Naive thymus-derived CD4-positive, alpha-beta T cell (primary cell): ENCODE measurements around the gene MSRB1. TPM values are rescaled to one million over a fixed set of nuclear protein-coding genes. Genes with fewer than 3 reads are reported as not detected.
A peak's percentile ranks its signal among the peaks of the same experiment; 100 is the strongest.

Experiments
- ATAC-seq: fragments of 150-1000 bp; cut with Tn5 transposase; 2 replicates; pipeline ENCODE4 v1.10.0; 2021; ENCODE audit warnings: mild to moderate bottlenecking, moderate library complexity
- CTCF ChIA-PET: fragments of 350-600 bp; sonication (Branson Sonifier 250); formaldehyde crosslinking; loops from one replicate; lab custom pipeline; 2021; ENCODE audit warnings: antibody characterized with exemption; lab: Charles Lee
- POLR2A ChIA-PET: fragments of 350-600 bp; sonication (Branson Sonifier 250); formaldehyde crosslinking; loops from one replicate; lab custom pipeline; 2021; ENCODE audit warnings: antibody characterized with exemption, inconsistent platforms; lab: Charles Lee
- DNase-seq, 9 donors: peaks; one replicate each; pipeline versions ENCODE4 v3.0.0 to v3.0.0-alpha.2; 2020 to 2022; ENCODE audit warnings: mixed read lengths in 1 of 9
- H3K27ac ChIP-seq: one replicate; pipeline ENCODE4 v1.7.0; 2013; ENCODE audit warnings: mild to moderate bottlenecking, low read depth, low read length, moderate library complexity
- H3K27me3 ChIP-seq, 2 donors: one replicate each; pipeline ENCODE4 v1.7.0; 2013; ENCODE audit warnings: low read length in 2 of 2, mild to moderate bottlenecking in 2 of 2, moderate library complexity in 2 of 2; ENCODE audit not compliant: control insufficient read depth in 2 of 2, insufficient read depth in 2 of 2
- H3K36me3 ChIP-seq, 3 experiments: 1 replicate in 2 of 3; 2 replicates in 1 of 3; pipeline ENCODE4 v1.7.0; 2013; ENCODE audit warnings: low read length in 3 of 3, mild to moderate bottlenecking in 3 of 3, moderate library complexity in 1 of 3; ENCODE audit not compliant: insufficient read depth in 3 of 3, control insufficient read depth in 2 of 3
- H3K4me1 ChIP-seq, 2 donors: one replicate each; pipeline ENCODE4 v1.7.0; 2013; ENCODE audit warnings: low read length in 2 of 2, mild to moderate bottlenecking in 2 of 2, moderate library complexity in 1 of 2; ENCODE audit not compliant: control insufficient read depth in 2 of 2, insufficient read depth in 2 of 2
- H3K4me3 ChIP-seq: 2 replicates; pipeline ENCODE4 v1.7.0; 2013; ENCODE audit warnings: mild to moderate bottlenecking, low read length
- H3K9me3 ChIP-seq, 3 experiments: 1 replicate in 2 of 3; 2 replicates in 1 of 3; pipeline ENCODE4 v1.7.0; 2013; ENCODE audit warnings: low read length in 3 of 3; ENCODE audit not compliant: control insufficient read depth in 2 of 3
- H3K27ac Mint-ChIP-seq, 9 donors: one replicate each; pipeline ENCODE4 v1.8.0; 2020 to 2022; ENCODE audit warnings: mixed read lengths in 9 of 9, mild to moderate bottlenecking in 8 of 9, moderate library complexity in 5 of 9, inconsistent platforms in 2 of 9
- H3K27me3 Mint-ChIP-seq, 5 donors: one replicate each; pipeline ENCODE4 v1.8.0; 2021 to 2022; ENCODE audit warnings: mixed read lengths in 5 of 5, mild to moderate bottlenecking in 1 of 5
- H3K36me3 Mint-ChIP-seq, 5 donors: one replicate each; pipeline ENCODE4 v1.8.0; 2020 to 2022; ENCODE audit warnings: mixed read lengths in 5 of 5, mild to moderate bottlenecking in 3 of 5, inconsistent platforms in 1 of 5
- H3K4me1 Mint-ChIP-seq, 7 donors: one replicate each; pipeline ENCODE4 v1.8.0; 2020 to 2022; ENCODE audit warnings: mixed read lengths in 7 of 7, mild to moderate bottlenecking in 3 of 7, inconsistent platforms in 1 of 7
- H3K4me3 Mint-ChIP-seq, 10 donors: one replicate each; pipeline ENCODE4 v1.8.0; 2020 to 2022; ENCODE audit warnings: mild to moderate bottlenecking in 10 of 10, mixed read lengths in 10 of 10, moderate library complexity in 6 of 10, inconsistent platforms in 2 of 10
- H3K9me3 Mint-ChIP-seq, 11 donors: one replicate each; pipeline ENCODE4 v1.8.0; 2020 to 2022; ENCODE audit warnings: mixed read lengths in 11 of 11, mild to moderate bottlenecking in 4 of 11, inconsistent platforms in 1 of 11, moderate library complexity in 1 of 11
- intact Hi-C, 2 donors: fragments of 100-400 bp; cut with micrococcal nuclease; formaldehyde crosslinking; loops; one replicate each; pipeline ENCODE4 v1.15.1; 2023
- polyA plus RNA-seq, 2 donors: library from polyadenylated mRNA; unstranded; fragments of 300-500 nt; fragmentation: Illumina TruSeq; gene quantifications; one replicate each; pipeline ENCODE4 v1.2.3, GENCODE V29; 2021
- total RNA-seq, 6 experiments: library from RNA in 5 of 6; stranded (reverse) in 5 of 6; gene quantifications; 1 replicate in 5 of 6; 2 replicates in 1 of 6; pipeline ENCODE4 v1.2.3 and lab custom pipeline; 2021 to 2026

Gene MSRB1
- total and polyA plus RNA-seq, 7 experiments from 2014 or later = 5.5 to 27.0 (median 15.6) TPM

DNA sequence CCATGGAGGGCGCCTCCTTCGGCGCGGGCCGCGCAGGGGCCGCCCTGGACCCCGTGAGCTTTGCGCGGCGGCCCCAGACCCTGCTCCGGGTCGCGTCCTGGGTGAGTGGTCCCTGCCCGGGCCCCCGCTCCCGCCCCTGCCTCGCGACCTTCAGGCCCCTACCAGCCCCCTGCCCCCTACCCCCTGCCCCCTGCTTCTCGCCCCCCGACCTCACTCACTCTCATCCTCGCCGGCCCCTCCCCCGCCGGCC lies 47.0 kb upstream of the MSRB1 start:
- Histone ChIP-seq H3K4me1 (peaks cover 15 to 17% of the 10 kb centered on the region in 2 donors), H3K9me3 (no peaks in the 10 kb centered on the region), H3K4me3 (no peak overlapping the region), H3K27me3 (peaks cover 0 to 3% of the 10 kb centered on the region in 2 donors), H3K36me3 (peaks cover 0 to 15% (median 0%) of the 10 kb centered on the region in 3 experiments), H3K27ac (no peak overlapping the region)
- Mint-ChIP-seq H3K9me3 (no peaks in the 10 kb centered on the region), H3K27me3 (peaks cover 8 to 17% (median 12%) of the 10 kb centered on the region in 5 donors), H3K36me3 (peaks cover 0 to 8% (median 4%) of the 10 kb centered on the region in 5 donors), H3K27ac (no peak overlapping the region), H3K4me3 (peak overlapping the region in 2 of 10 donors; percentile 2 to 75), H3K4me1 (peaks cover 5 to 37% (median 25%) of the 10 kb centered on the region in 7 donors)
- intact Hi-C loops = loop anchor here (2.0 to 10.0 kb wide), 2 partner anchors 25 to 235 kb away; partner anchors contain the start of genes E4F1 (in 1 of the 2) and RPS2 (in 1 of the 2)
- ATAC-seq (no peak), DNase-seq (no peak)
- CTCF ChIA-PET = no interaction called here
- POLR2A ChIA-PET = interaction anchor here (1.4 to 3.6 kb wide), 4 partner anchors 18 to 693 kb away, joined by 3 to 39 read pairs (median 4); partner anchors contain the start of genes KCTD5, RNF151, RPS2 and TBL3

- peaks cover 0 to 8% (median 4%) of the 10 kb centered on the region in 5 donors for H3K36me3 Mint-ChIP-seq
- Histone ChIP-seq H3K9me3 (no peaks in the 10 kb centered on the region), H3K36me3 (peaks cover 0 to 15% (median 0%) of the 10 kb centered on the region in 3 experiments), H3K4me1 (peaks cover 15 to 22% of the 10 kb centered on the region in 2 donors), H3K4me3 (peak within 1 kb of the TSS; percentile 22), H3K27me3 (peaks cover 0 to 3% of the 10 kb centered on the region in 2 donors), H3K27ac (no peak within 1 kb of the TSS)
- intact Hi-C loops = loop anchor here (2.0 to 10.0 kb wide), 2 partner anchors 25 to 235 kb away; partner anchors contain the start of genes E4F1 (in 1 of the 2) and RPS2 (in 1 of the 2)
- H3K4me3 Mint-ChIP-seq = peak within 1 kb of the TSS; percentile 45 to 83 (median 74)
- H3K9me3 Mint-ChIP-seq = no peaks in the 10 kb centered on the region
- peak in 1 of 9 donors; percentile 14 for DNase-seq
- H3K27ac Mint-ChIP-seq = peak within 1 kb of the TSS in 5 of 9 donors; percentile 22 to 78 (median 62)
- ChIA-PET POLR2A (interaction anchor here (1.9 to 3.6 kb wide), 2 partner anchors 18 to 24 kb away, joined by 5 to 39 read pairs; partner anchors contain the start of genes RNF151, RPS2 and TBL3), CTCF (no interaction called here)
- H3K4me1 Mint-ChIP-seq = peaks cover 5 to 42% (median 30%) of the 10 kb centered on the region in 7 donors
- peaks cover 8 to 17% (median 12%) of the 10 kb centered on the region in 5 donors for H3K27me3 Mint-ChIP-seq
- ATAC-seq = no peak
Measured at GRCh38 chr16:1989209-1990100, 46.5 kb upstream of the MSRB1 start, which contains the start of gene SYNGR3. TSS of gene SYNGR3 (plus strand) at chr16:1989970. CDS start at chr16:1990103, 133 bp downstream.

- peaks cover 0 to 8% (median 4%) of the 10 kb centered on the region in 5 donors for H3K36me3 Mint-ChIP-seq
- H3K9me3 Mint-ChIP-seq = no peaks in the 10 kb centered on the region
- no peak overlapping the region for H3K27ac ChIP-seq
- DNase-seq = no peak
- peaks cover 15 to 28% of the 10 kb centered on the region in 2 donors for H3K4me1 ChIP-seq
- H3K27me3 Mint-ChIP-seq = peaks cover 8 to 23% (median 17%) of the 10 kb centered on the region in 5 donors
- H3K27ac Mint-ChIP-seq = no peak overlapping the region
- ChIA-PET POLR2A (interaction anchor here (0.9 to 11.4 kb wide), 4 partner anchors 11 to 26 kb away, joined by 3 to 61 read pairs (median 5); partner anchors contain the start of genes RPS2 and TBL3), CTCF (no interaction called here)
- no peaks in the 10 kb centered on the region for H3K9me3 ChIP-seq
- H3K4me3 ChIP-seq = no peak overlapping the region
- H3K4me1 Mint-ChIP-seq = peaks cover 5 to 40% (median 34%) of the 10 kb centered on the region in 7 donors
- intact Hi-C loops = no loop called here
- no peak for ATAC-seq
- H3K36me3 ChIP-seq = peaks cover 0 to 15% (median 0%) of the 10 kb centered on the region in 3 experiments
- peaks cover 0 to 3% of the 10 kb centered on the region in 2 donors for H3K27me3 ChIP-seq
- no peak overlapping the region for H3K4me3 Mint-ChIP-seq
Measured at GRCh38 chr16:1987198-1987597, 44.2 kb upstream of the MSRB1 start.

GRCh38 chr16:1985466-1986150 lies 42.6 kb upstream of the MSRB1 start:
- POLR2A ChIA-PET = interaction anchor here (1.7 to 11.4 kb wide), 3 partner anchors 14 to 170 kb away, joined by 7 to 61 read pairs (median 18); partner anchors contain the start of genes RPS2, TBL3 and TRAF7
- intact Hi-C loops = no loop called here

GRCh38 chr16:1984347-1985225 lies 41.6 kb upstream of the MSRB1 start:
- Mint-ChIP-seq H3K9me3 (no peaks in the 10 kb centered on the region), H3K36me3 (peaks cover 0 to 8% (median 4%) of the 10 kb centered on the region in 5 donors), H3K4me1 (peaks cover 5 to 31% (median 24%) of the 10 kb centered on the region in 7 donors), H3K4me3 (peak overlapping the region; percentile 66 to 88 (median 82)), H3K27ac (peak overlapping the region in 6 of 9 donors; percentile 43 to 89 (median 74)), H3K27me3 (peaks cover 16 to 44% (median 20%) of the 10 kb centered on the region in 5 donors)
- intact Hi-C loops = loop anchor here (1.0 kb wide), 2 partner anchors 8 to 25 kb away; partner anchors contain the start of gene NDUFB10 (in 1 of the 2)
- ChIA-PET CTCF (no interaction called here), POLR2A (interaction anchor here (0.9 to 11.4 kb wide), 8 partner anchors 8 to 220 kb away, joined by 3 to 61 read pairs (median 6); partner anchors contain the start of genes MLST8, RPS2, TBL3 and TRAF7)
- H3K4me1 ChIP-seq = peaks cover 0 to 13% of the 10 kb centered on the region in 2 donors
- H3K27me3 ChIP-seq = peaks cover 0 to 3% of the 10 kb centered on the region in 2 donors
- H3K27ac ChIP-seq = peak overlapping the region; percentile 69
- ATAC-seq (peak; percentile 24), DNase-seq (no peak)
- peaks cover 0 to 15% (median 0%) of the 10 kb centered on the region in 3 experiments for H3K36me3 ChIP-seq
- H3K9me3 ChIP-seq = no peaks in the 10 kb centered on the region
- peak overlapping the region; percentile 71 for H3K4me3 ChIP-seq

More at GRCh38 chr16:1985466-1986150, 42.6 kb upstream of the MSRB1 start:
- Mint-ChIP-seq H3K4me3 (peak overlapping the region in 9 of 10 donors; percentile 66 to 86 (median 82)), H3K9me3 (no peaks in the 10 kb centered on the region), H3K36me3 (peaks cover 0 to 8% (median 4%) of the 10 kb centered on the region in 5 donors), H3K27ac (peak overlapping the region in 2 of 9 donors; percentile 59 to 72), H3K4me1 (peaks cover 5 to 31% (median 24%) of the 10 kb centered on the region in 7 donors), H3K27me3 (peaks cover 16 to 39% (median 17%) of the 10 kb centered on the region in 5 donors)
- Histone ChIP-seq H3K4me1 (peaks cover 4 to 17% of the 10 kb centered on the region in 2 donors), H3K9me3 (no peaks in the 10 kb centered on the region), H3K36me3 (peaks cover 0 to 15% (median 0%) of the 10 kb centered on the region in 3 experiments), H3K4me3 (no peak overlapping the region), H3K27me3 (peaks cover 0 to 6% of the 10 kb centered on the region in 2 donors), H3K27ac (no peak overlapping the region)
- no peak for DNase-seq
- no peak for ATAC-seq
- CTCF ChIA-PET = interaction anchor here (0.6 kb wide), 1 partner anchor 151 kb away, joined by 6 read pairs; no protein-coding TSS in a partner anchor
